A673 (cell line): ENCODE results near the gene RABGEF1. TPM values are rescaled to one million over a fixed set of nuclear protein-coding genes. Genes with fewer than 3 reads are reported as not detected.
"Not testable (repeated sequence)": the region's sequence is repeated elsewhere in the genome, so short reads cannot be mapped to it uniquely, and the experiment has no call there.

Source experiments
- BruUV-seq: library from RNA; stranded (reverse); fragments of 400-500 nt; replicated peaks from 2 replicates; lab custom pipeline; 2021; lab: Mats Ljungman, UMichigan
- CTCF ChIA-PET: fragments of 300-600 bp; sonication (Branson Sonifier 250); formaldehyde crosslinking; loops from one replicate; lab custom pipeline; 2022; ENCODE audit warnings: antibody characterized with exemption; lab: Charles Lee
- POLR2A ChIA-PET: fragments of 300-600 bp; sonication (Branson Sonifier 250); formaldehyde crosslinking; loops from one replicate; lab custom pipeline; 2022; ENCODE audit warnings: antibody characterized with exemption; ENCODE audit not compliant: low non-redundant PET; lab: Charles Lee
- DNase-seq: peaks from one replicate; pipeline ENCODE4 v3.0.0-alpha.2; 2015; ENCODE audit warnings: low spot score
- H3K27ac ChIP-seq: fragments of 200-600 bp; sonication (generic); 2 replicates; pipeline ENCODE4 v1.5.1; 2016; ENCODE audit warnings: mixed run types, low read depth, mild to moderate bottlenecking, mixed read lengths, antibody characterized with exemption, low read length; ENCODE audit not compliant: poor library complexity, severe bottlenecking
- H3K27me3 ChIP-seq: fragments of 200-600 bp; sonication (generic); replicated peaks from 2 replicates; pipeline ENCODE4 v1.6.1; 2017; ENCODE audit warnings: mixed run types, low read depth, mild to moderate bottlenecking, mixed read lengths, antibody characterized with exemption, low read length; ENCODE audit not compliant: insufficient read depth, poor library complexity
- H3K36me3 ChIP-seq: fragments of 200-600 bp; sonication (generic); 2 replicates; pipeline ENCODE4 v1.6.1; 2016; ENCODE audit warnings: mixed run types, mild to moderate bottlenecking, mixed read lengths, antibody characterized with exemption, low read length; ENCODE audit not compliant: insufficient read depth, poor library complexity, severe bottlenecking
- H3K4me1 ChIP-seq: fragments of 200-600 bp; sonication (generic); 2 replicates; pipeline ENCODE4 v1.6.1; 2017; ENCODE audit warnings: mixed run types, mild to moderate bottlenecking, mixed read lengths, antibody characterized with exemption, low read length; ENCODE audit not compliant: insufficient read depth, poor library complexity, severe bottlenecking
- H3K4me3 ChIP-seq: fragments of 200-600 bp; sonication (generic); 2 replicates; pipeline ENCODE4 v1.5.1; 2016; ENCODE audit warnings: low read depth, mixed run types, mild to moderate bottlenecking, mixed read lengths, low read length; ENCODE audit not compliant: poor library complexity, severe bottlenecking
- H3K9me3 ChIP-seq: fragments of 200-600 bp; sonication (generic); 2 replicates; pipeline ENCODE4 v1.6.1; 2016; ENCODE audit warnings: mixed run types, low read depth, mild to moderate bottlenecking, mixed read lengths, antibody characterized with exemption, low read length; ENCODE audit not compliant: poor library complexity, severe bottlenecking
- CTCF ChIP-seq: fragments of 300-800, 200-600 bp; sonication (generic); conservative IDR thresholded peaks from 2 replicates; pipeline ENCODE4 v1.5.1; 2017; ENCODE audit warnings: low read depth, mild to moderate bottlenecking, antibody characterized with exemption, low read length, moderate library complexity, mixed read lengths
- EZH2 ChIP-seq: fragments of 200-600 bp; sonication (generic); IDR thresholded peaks from 2 replicates; pipeline ENCODE4 v1.6.1; 2017; ENCODE audit warnings: borderline replicate concordance, low read depth, mild to moderate bottlenecking, mixed read lengths, antibody characterized with exemption, low read length; ENCODE audit not compliant: poor library complexity, severe bottlenecking
- intact Hi-C: fragments of 100-400 bp; cut with micrococcal nuclease; formaldehyde crosslinking; loops from one replicate; pipeline ENCODE4 v1.10.0; 2022; ENCODE audit not compliant: unreplicated experiment
- total RNA-seq: library from RNA; stranded (reverse); gene quantifications from 2 replicates; pipeline ENCODE4 v1.2.3, GENCODE V29; 2021

The RABGEF1 gene
- total RNA-seq, 1 experiment from 2014 or later = 20.0 TPM

- Histone ChIP-seq H3K4me3 (no peak overlapping the region), H3K9me3 (no peaks in the 10 kb centered on the region), H3K36me3 (peaks cover 15% of the 10 kb centered on the region), H3K27ac (no peak overlapping the region), H3K4me1 (no peaks in the 10 kb centered on the region), H3K27me3 (no peaks in the 10 kb centered on the region)
- TF ChIP-seq CTCF (no peak), EZH2 (no peak)
- intact Hi-C loops = no loop called here
- DNase-seq = no peak
- ChIA-PET CTCF (no interaction called here), POLR2A (no interaction called here)
- no TSS peak for BruUV-seq
Measured at GRCh38 chr7:66781408-66782090, 41.0 kb downstream of the RABGEF1 start.

- DNase-seq = not testable (repeated sequence)
Measured at GRCh38 chr7:66782875-66783274, 42.3 kb downstream of the RABGEF1 start.

GRCh38 chr7:66783887-66784595 lies 43.5 kb downstream of the RABGEF1 start:
- POLR2A ChIA-PET, DNase-seq, intact Hi-C loops, CTCF ChIA-PET, BruUV-seq, H3K27me3 ChIP-seq, H3K4me1 ChIP-seq, H3K27ac ChIP-seq, H3K4me3 ChIP-seq, H3K9me3 ChIP-seq: not testable (repeated sequence)
- peaks cover 16% of the 10 kb centered on the region for H3K36me3 ChIP-seq

More at GRCh38 chr7:66782875-66783274, 42.3 kb downstream of the RABGEF1 start:
- H3K4me1 ChIP-seq, CTCF ChIA-PET, H3K27me3 ChIP-seq, H3K9me3 ChIP-seq, BruUV-seq, intact Hi-C loops, POLR2A ChIA-PET, H3K4me3 ChIP-seq, H3K27ac ChIP-seq: not testable (repeated sequence)
- H3K36me3 ChIP-seq = peaks cover 15% of the 10 kb centered on the region

- H3K27ac ChIP-seq = no peak overlapping the region
- ChIA-PET CTCF (no interaction called here), POLR2A (no interaction called here)
- peaks cover 16% of the 10 kb centered on the region for H3K36me3 ChIP-seq
- H3K4me3 ChIP-seq = no peak overlapping the region
- no peaks in the 10 kb centered on the region for H3K27me3 ChIP-seq
- DNase-seq = no peak
- intact Hi-C loops = no loop called here
- no peaks in the 10 kb centered on the region for H3K9me3 ChIP-seq
- H3K4me1 ChIP-seq = no peaks in the 10 kb centered on the region
- no TSS peak for BruUV-seq
- no peak for TF ChIP-seq EZH2
- TF ChIP-seq CTCF = no peak
Measured at GRCh38 chr7:66790196-66790595, 49.7 kb downstream of the RABGEF1 start.
